CD4-positive, alpha-beta T cell treated with Interleukin-2 at 100 ng/mL for 4 hours (primary cell): ENCODE measurements around the gene C14orf180.

Experiments
- DNase-seq: peaks from one replicate; pipeline ENCODE4 v3.0.0-alpha.2; 2020; ENCODE audit warnings: low spot score

Gene C14orf180

GRCh38 chr14:104593710-104594136 is 14.2 kb downstream of the C14orf180 start:
- DNase-seq, result no peak

- DNase-seq, result no peak
These were observed 14.9 kb downstream of the C14orf180 start for GRCh38 chr14:104594310-104595046.

- DNase-seq, result no peak
These were observed 15.6 kb downstream of the C14orf180 start for GRCh38 chr14:104595116-104595675.

- DNase-seq, result no peak
These were observed 16.4 kb downstream of the C14orf180 start for GRCh38 chr14:104595911-104596450.

- no peak for DNase-seq
These were observed 16.9 kb downstream of the C14orf180 start for GRCh38 chr14:104596451-104596918.

- DNase-seq, result no peak
These were observed 17.4 kb downstream of the C14orf180 start for GRCh38 chr14:104596927-104597351.

GRCh38 chr14:104597576-104597975 is 18.0 kb downstream of the C14orf180 start:
- no peak for DNase-seq

GRCh38 chr14:104598039-104598909 is 18.7 kb downstream of the C14orf180 start:
- no peak for DNase-seq

GRCh38 chr14:104598910-104599273 is 19.3 kb downstream of the C14orf180 start:
- no peak for DNase-seq

GRCh38 chr14:104599446-104599845 is 19.9 kb downstream of the C14orf180 start:
- DNase-seq, result no peak

- no peak for DNase-seq
These were observed 20.6 kb downstream of the C14orf180 start for GRCh38 chr14:104600141-104600643.

- no peak for DNase-seq
These were observed 21.2 kb downstream of the C14orf180 start for GRCh38 chr14:104600805-104601204.

- DNase-seq, result no peak
These were observed 22.2 kb downstream of the C14orf180 start for GRCh38 chr14:104601786-104602185.

- no peak for DNase-seq
These were observed 22.9 kb downstream of the C14orf180 start for GRCh38 chr14:104602315-104602932.

GRCh38 chr14:104602933-104603325 is 23.4 kb downstream of the C14orf180 start:
- no peak for DNase-seq

GRCh38 chr14:104603711-104604401 is 24.3 kb downstream of the C14orf180 start:
- no peak for DNase-seq

GRCh38 chr14:104604458-104605449 is 25.2 kb downstream of the C14orf180 start, which contains the start of gene TMEM179:
TMEM179 (minus strand) TSS chr14:104604772; CDS start chr14:104604741, 31 bp downstream.
- no peak for DNase-seq

- no peak for DNase-seq
These were observed 30.1 kb downstream of the C14orf180 start for GRCh38 chr14:104609666-104610065.

GRCh38 chr14:104610749-104611310 is 31.3 kb downstream of the C14orf180 start:
- no peak for DNase-seq
